DND-41 (cell line): ENCODE results near the gene PPP1R12A.

Experiments
- ATAC-seq: fragments of 200-7000 bp; cut with Tn5 transposase; 3 replicates; pipeline ENCODE4 v1.9.1; 2021; ENCODE audit warnings: low read depth; ENCODE audit not compliant: insufficient read depth
- DNase-seq: peaks from one replicate; pipeline ENCODE4 v3.0.0-alpha.2; 2020
- H2AFZ ChIP-seq: 2 replicates; pipeline ENCODE4 v1.6.0; 2012; ENCODE audit warnings: low read depth, low read length
- H3K27ac ChIP-seq: 2 replicates; pipeline ENCODE4 v1.5.1; 2012; ENCODE audit warnings: low read length, inconsistent platforms
- H3K27me3 ChIP-seq: fragments of 200-600 bp; sonication (generic); 2 replicates; pipeline ENCODE4 v1.6.0; 2012; ENCODE audit warnings: low read length, mild to moderate bottlenecking, inconsistent platforms; ENCODE audit not compliant: insufficient read depth, poor library complexity
- H3K36me3 ChIP-seq: 2 replicates; pipeline ENCODE4 v1.5.1; 2012; ENCODE audit warnings: low read length, inconsistent platforms; ENCODE audit not compliant: insufficient read depth
- H3K4me1 ChIP-seq: 2 replicates; pipeline ENCODE4 v1.5.1; 2012; ENCODE audit warnings: mild to moderate bottlenecking, low read length; ENCODE audit not compliant: insufficient read depth
- H3K4me2 ChIP-seq: 2 replicates; pipeline ENCODE4 v1.6.0; 2012; ENCODE audit warnings: mild to moderate bottlenecking, moderate library complexity, low read length, inconsistent platforms; ENCODE audit not compliant: insufficient read depth
- H3K4me3 ChIP-seq, 2 experiments: fragments of 200-600 bp in 1 of 2; shearing (Covaris generic) in 1 of 2; 2 replicates each; pipeline ENCODE4 v1.5.1; 2012 to 2016; ENCODE audit warnings: inconsistent platforms in 2 of 2, low read length in 2 of 2, mild to moderate bottlenecking in 2 of 2, low read depth in 1 of 2, moderate library complexity in 1 of 2
- H3K79me2 ChIP-seq: 2 replicates; pipeline ENCODE4 v1.6.0; 2012; ENCODE audit warnings: low read length, inconsistent platforms; ENCODE audit not compliant: insufficient read depth
- H3K9ac ChIP-seq: 2 replicates; pipeline ENCODE4 v1.6.0; 2012; ENCODE audit warnings: low read depth, mild to moderate bottlenecking, inconsistent platforms, low read length, moderate library complexity
- H3K9me3 ChIP-seq: 2 replicates; pipeline ENCODE4 v1.5.1; 2012; ENCODE audit warnings: low read length, moderate library complexity, mild to moderate bottlenecking, inconsistent platforms; ENCODE audit not compliant: insufficient read depth, severe bottlenecking
- H4K20me1 ChIP-seq: 2 replicates; pipeline ENCODE4 v1.6.0; 2012; ENCODE audit warnings: low read length; ENCODE audit not compliant: insufficient read depth
- EZH2 ChIP-seq: IDR thresholded peaks from 3 replicates; pipeline ENCODE4 v1.6.1; 2012; ENCODE audit warnings: borderline replicate concordance, low read depth, mild to moderate bottlenecking, moderate library complexity, low read length, inconsistent platforms; ENCODE audit not compliant: severe bottlenecking
- TF ChIP-seq, protein P1 (sequence below): IDR thresholded peaks from 2 replicates; pipeline ENCODE4 v1.5.1; 2012; ENCODE audit warnings: borderline replicate concordance, low read length, moderate library complexity, mild to moderate bottlenecking; ENCODE audit not compliant: poor library complexity, severe bottlenecking; ENCODE audit errors: extremely low read depth

The PPP1R12A gene

DNA sequence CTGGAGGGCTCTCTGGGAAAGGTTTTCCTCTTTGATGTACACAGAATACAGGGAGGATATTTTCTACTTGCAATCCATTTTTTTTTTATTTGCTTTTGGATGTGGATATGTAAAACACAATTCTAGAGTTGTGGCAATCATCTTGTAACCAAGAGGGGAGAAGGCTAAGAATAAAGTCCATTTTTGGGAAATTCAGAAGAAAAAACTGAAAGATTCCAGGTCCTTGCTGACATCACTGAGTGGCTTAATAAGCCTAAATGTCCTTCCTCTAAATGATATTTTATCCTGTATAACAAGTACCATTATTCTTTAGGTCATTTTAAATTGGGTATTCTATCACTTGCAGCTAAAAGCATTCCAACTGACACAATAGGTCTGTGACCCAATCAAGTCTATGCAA is 64.0 kb downstream of the PPP1R12A start:
- Histone ChIP-seq H3K9ac (no peak overlapping the region), H3K4me3 (no peak overlapping the region), H3K27me3 (no peaks in the 10 kb centered on the region), H3K27ac (no peak overlapping the region), H3K9me3 (no peaks in the 10 kb centered on the region), H3K79me2 (peaks cover 82% of the 10 kb centered on the region), H3K4me1 (no peaks in the 10 kb centered on the region), H3K36me3 (peaks cover 57% of the 10 kb centered on the region), H3K4me2 (no peak overlapping the region), H2AFZ (no peak overlapping the region), H4K20me1 (peaks cover 8% of the 10 kb centered on the region; the same call in 1 of the 2 replicates)
- TF ChIP-seq EZH2: no peak
- TF ChIP-seq, protein P1, sequence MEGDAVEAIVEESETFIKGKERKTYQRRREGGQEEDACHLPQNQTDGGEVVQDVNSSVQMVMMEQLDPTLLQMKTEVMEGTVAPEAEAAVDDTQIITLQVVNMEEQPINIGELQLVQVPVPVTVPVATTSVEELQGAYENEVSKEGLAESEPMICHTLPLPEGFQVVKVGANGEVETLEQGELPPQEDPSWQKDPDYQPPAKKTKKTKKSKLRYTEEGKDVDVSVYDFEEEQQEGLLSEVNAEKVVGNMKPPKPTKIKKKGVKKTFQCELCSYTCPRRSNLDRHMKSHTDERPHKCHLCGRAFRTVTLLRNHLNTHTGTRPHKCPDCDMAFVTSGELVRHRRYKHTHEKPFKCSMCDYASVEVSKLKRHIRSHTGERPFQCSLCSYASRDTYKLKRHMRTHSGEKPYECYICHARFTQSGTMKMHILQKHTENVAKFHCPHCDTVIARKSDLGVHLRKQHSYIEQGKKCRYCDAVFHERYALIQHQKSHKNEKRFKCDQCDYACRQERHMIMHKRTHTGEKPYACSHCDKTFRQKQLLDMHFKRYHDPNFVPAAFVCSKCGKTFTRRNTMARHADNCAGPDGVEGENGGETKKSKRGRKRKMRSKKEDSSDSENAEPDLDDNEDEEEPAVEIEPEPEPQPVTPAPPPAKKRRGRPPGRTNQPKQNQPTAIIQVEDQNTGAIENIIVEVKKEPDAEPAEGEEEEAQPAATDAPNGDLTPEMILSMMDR: no peak
- no peak for ATAC-seq
- DNase-seq: no peak

- no peak for ATAC-seq
- no peak for TF ChIP-seq EZH2
- TF ChIP-seq, protein P1: no peak
Measured at GRCh38 chr12:79859646-79860045, 75.3 kb downstream of the PPP1R12A start.

GRCh38 chr12:79858518-79858917 is 76.4 kb downstream of the PPP1R12A start:
- Histone ChIP-seq H3K36me3 (peaks cover 12% of the 10 kb centered on the region; the same call in 1 of the 2 replicates), H3K4me2 (no peak overlapping the region), H3K9ac (no peak overlapping the region), H3K9me3 (no peaks in the 10 kb centered on the region), H3K27me3 (no peaks in the 10 kb centered on the region), H3K4me3 (no peak overlapping the region), H3K27ac (no peak overlapping the region), H3K79me2 (peaks cover 89% of the 10 kb centered on the region), H2AFZ (no peak overlapping the region), H3K4me1 (no peaks in the 10 kb centered on the region), H4K20me1 (peaks cover 37% of the 10 kb centered on the region)
- no peak for TF ChIP-seq EZH2
- TF ChIP-seq, protein P1: no peak
- ATAC-seq (no peak), DNase-seq (no peak)

More at GRCh38 chr12:79859646-79860045, 75.3 kb downstream of the PPP1R12A start:
- Histone ChIP-seq H3K4me1 (no peaks in the 10 kb centered on the region), H3K27ac (no peak overlapping the region), H3K27me3 (no peaks in the 10 kb centered on the region), H3K4me2 (no peak overlapping the region), H3K9ac (no peak overlapping the region), H3K9me3 (no peaks in the 10 kb centered on the region), H3K36me3 (peaks cover 12% of the 10 kb centered on the region; the same call in 1 of the 2 replicates), H2AFZ (no peak overlapping the region), H3K79me2 (peaks cover 87% of the 10 kb centered on the region), H4K20me1 (peaks cover 37% of the 10 kb centered on the region), H3K4me3 (no peak overlapping the region)
- DNase-seq: no peak

DNA sequence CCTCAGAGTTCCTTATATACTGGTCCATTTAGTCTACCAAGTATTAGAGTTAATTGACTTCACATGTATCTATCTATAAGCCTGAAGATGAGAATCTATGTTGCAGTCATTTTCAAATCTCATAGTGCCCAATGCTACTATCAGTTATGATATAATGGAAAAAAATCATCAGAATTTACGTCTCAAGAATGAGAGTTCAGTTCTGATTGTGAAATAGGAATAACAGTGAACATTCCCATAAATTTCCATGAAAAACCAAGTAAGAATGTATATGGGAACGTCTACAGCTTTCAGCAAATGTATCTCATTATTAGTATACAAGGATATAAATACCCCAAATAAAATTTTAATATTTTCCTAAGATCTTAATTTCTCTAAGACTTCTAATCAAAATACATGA is 77.2 kb downstream of the PPP1R12A start:
- H3K9me3 ChIP-seq: no peaks in the 10 kb centered on the region
- ATAC-seq (no peak), DNase-seq (no peak)
- no peak overlapping the region for H3K27ac ChIP-seq
- H3K4me3 ChIP-seq: no peak overlapping the region
- no peak for TF ChIP-seq EZH2
- TF ChIP-seq, protein P1: no peak
- H3K79me2 ChIP-seq: peaks cover 92% of the 10 kb centered on the region
- peaks cover 37% of the 10 kb centered on the region for H4K20me1 ChIP-seq
- H3K4me2 ChIP-seq: no peak overlapping the region
- no peak overlapping the region for H2AFZ ChIP-seq
- H3K36me3 ChIP-seq: peaks cover 12% of the 10 kb centered on the region; the same call in 1 of the 2 replicates
- H3K4me1 ChIP-seq: no peaks in the 10 kb centered on the region
- H3K27me3 ChIP-seq: no peaks in the 10 kb centered on the region
- H3K9ac ChIP-seq: no peak overlapping the region
